Liver (tissue), 9 donors: Measurements from ENCODE around the gene KIF26B. TPM values are rescaled to one million over a fixed set of nuclear protein-coding genes. Genes with fewer than 3 reads are reported as not detected.

Experiments
- DNase-seq: peaks from one replicate; pipeline ENCODE4 v3.0.0-alpha.2; 2017; ENCODE audit warnings: low spot score
- H3K27ac ChIP-seq, 2 donors: one replicate each; pipeline ENCODE4 v1.7.0; 2013; ENCODE audit warnings: inconsistent platforms in 2 of 2, low read length in 2 of 2, control low read depth in 1 of 2, low read depth in 1 of 2, mild to moderate bottlenecking in 1 of 2
- H3K27me3 ChIP-seq, 4 donors: one replicate each; pipeline versions ENCODE4 v1.6.1 to v1.7.0; 2013; ENCODE audit warnings: low read length in 3 of 4, inconsistent platforms in 1 of 4, mild to moderate bottlenecking in 1 of 4, moderate library complexity in 1 of 4; ENCODE audit not compliant: control insufficient read depth in 4 of 4, insufficient read depth in 4 of 4
- H3K36me3 ChIP-seq, 4 donors: one replicate each; pipeline versions ENCODE4 v1.6.1 to v1.7.0; 2013; ENCODE audit warnings: low read length in 3 of 4, mild to moderate bottlenecking in 3 of 4, low read depth in 1 of 4, moderate library complexity in 1 of 4; ENCODE audit not compliant: control insufficient read depth in 4 of 4, insufficient read depth in 3 of 4
- H3K4me1 ChIP-seq, 4 donors: one replicate each; pipeline versions ENCODE4 v1.6.1 to v1.7.0; 2013; ENCODE audit warnings: low read length in 3 of 4, mild to moderate bottlenecking in 3 of 4, moderate library complexity in 1 of 4; ENCODE audit not compliant: control insufficient read depth in 4 of 4, insufficient read depth in 4 of 4
- H3K4me3 ChIP-seq, 3 donors: one replicate each; pipeline versions ENCODE4 v1.6.1 to v1.7.0; 2013; ENCODE audit warnings: low read length in 3 of 3, control low read depth in 1 of 3, low read depth in 1 of 3, mild to moderate bottlenecking in 1 of 3
- H3K9ac ChIP-seq, 2 donors: one replicate each; pipeline ENCODE4 v1.7.0; 2013; ENCODE audit warnings: low read length in 2 of 2, mild to moderate bottlenecking in 2 of 2, moderate library complexity in 2 of 2, control low read depth in 1 of 2, low read depth in 1 of 2
- H3K9me3 ChIP-seq, 4 donors: one replicate each; pipeline versions ENCODE4 v1.6.1 to v1.7.0; 2013; ENCODE audit warnings: low read length in 3 of 4; ENCODE audit not compliant: control insufficient read depth in 4 of 4
- EGR1 ChIP-seq, 2 donors: IDR thresholded peaks; 2 replicates each; pipeline ENCODE4 v1.6.1; 2016 to 2018; ENCODE audit warnings: antibody characterized with exemption in 2 of 2, low read depth in 2 of 2
- FOXA1 ChIP-seq: IDR thresholded peaks from 2 replicates; pipeline ENCODE4 v1.6.1; 2016; ENCODE audit warnings: antibody characterized with exemption
- FOXA2 ChIP-seq: IDR thresholded peaks from 2 replicates; pipeline ENCODE4 v1.6.1; 2016; ENCODE audit warnings: antibody characterized with exemption
- GABPA ChIP-seq, 2 donors: IDR thresholded peaks in 1 of 2; conservative IDR thresholded peaks in 1 of 2; 2 replicates each; pipeline ENCODE4 v1.6.1; 2016; ENCODE audit warnings: antibody characterized with exemption in 2 of 2, mild to moderate bottlenecking in 1 of 2, moderate library complexity in 1 of 2
- HNF4A ChIP-seq, 2 donors: conservative IDR thresholded peaks; 2 replicates each; pipeline ENCODE4 v1.6.1; 2016; ENCODE audit warnings: antibody characterized with exemption in 2 of 2, mild to moderate bottlenecking in 2 of 2
- HNF4G ChIP-seq: IDR thresholded peaks from 2 replicates; pipeline ENCODE4 v1.6.1; 2016; ENCODE audit warnings: antibody characterized with exemption
- JUND ChIP-seq, 2 donors: IDR thresholded peaks; 2 replicates each; pipeline ENCODE4 v1.6.1; 2016; ENCODE audit warnings: antibody characterized with exemption in 2 of 2
- NR2F2 ChIP-seq: IDR thresholded peaks from 2 replicates; pipeline ENCODE4 v1.6.1; 2016; ENCODE audit warnings: antibody characterized with exemption
- RAD21 ChIP-seq, 2 donors: IDR thresholded peaks; 2 replicates each; pipeline ENCODE4 v1.6.1; 2016; ENCODE audit warnings: antibody characterized with exemption in 2 of 2, mild to moderate bottlenecking in 2 of 2
- RXRA ChIP-seq, 2 donors: IDR thresholded peaks; 2 replicates each; pipeline ENCODE4 v1.6.1; 2017 to 2018; ENCODE audit warnings: antibody characterized with exemption in 2 of 2, mild to moderate bottlenecking in 1 of 2
- SP1 ChIP-seq: IDR thresholded peaks from 2 replicates; pipeline ENCODE4 v1.6.1; 2018; ENCODE audit warnings: antibody characterized with exemption, mild to moderate bottlenecking
- TAF1 ChIP-seq: conservative IDR thresholded peaks from 2 replicates; pipeline ENCODE4 v1.6.1; 2016; ENCODE audit warnings: antibody characterized with exemption, mild to moderate bottlenecking
- YY1 ChIP-seq: IDR thresholded peaks from 2 replicates; pipeline ENCODE4 v1.6.1; 2016; ENCODE audit warnings: antibody characterized with exemption, mild to moderate bottlenecking
- WGBS: extraction: QIAGEN DNeasy Blood & Tissue Kit; methylation state at CpG from one replicate; pipeline ENCODE4 v1.1.7; 2013; 5-methylcytosine and 5-hydroxymethylcytosine counted together
- polyA plus RNA-seq, 2 donors: library from polyadenylated mRNA; stranded (reverse) in 1 of 2; unstranded in 1 of 2; fragments of 200-250 nt in 1 of 2; fragments of >200 nt in 1 of 2; fragmentation: Nextera tagmentation in 1 of 2; extraction: Ambion mirVana in 1 of 2; gene quantifications; one replicate each; pipeline versions ENCODE4 v1.2.1 to v1.2.3, GENCODE V29; 2013 to 2015
- total RNA-seq, 2 donors: library from RNA; depleted of rRNA; stranded (reverse); fragments of >200 nt; gene quantifications; one replicate each; pipeline ENCODE4 v1.2.3, GENCODE V29; 2014
- TF ChIP-seq, protein P1 (sequence below): IDR thresholded peaks from 2 replicates; pipeline ENCODE4 v1.6.1; 2016; ENCODE audit warnings: antibody characterized with exemption, mild to moderate bottlenecking
- TF ChIP-seq, protein P2 (sequence below): IDR thresholded peaks from 2 replicates; pipeline ENCODE4 v1.6.1; 2016; ENCODE audit warnings: antibody characterized with exemption
- TF ChIP-seq, protein P3 (sequence below): fragments of 150-350 bp; IDR thresholded peaks from 2 replicates; pipeline ENCODE4 v1.5.1; 2017; ENCODE audit warnings: improper control_type of control experiment, low read depth, low read length; ENCODE audit not compliant: missing input control
- TF ChIP-seq, protein P4 (sequence below): IDR thresholded peaks from 2 replicates; pipeline ENCODE4 v1.6.1; 2016; ENCODE audit warnings: antibody characterized with exemption
- donor health status: healthy.
- donor health status: healthy.
- donor health status: healthy.
- donor health status: healthy.
- donor health status: healthy.

KIF26B gene
- total and polyA plus RNA-seq, 4 donors = 0.10 to 1.7 (median 0.34) TPM

DNA sequence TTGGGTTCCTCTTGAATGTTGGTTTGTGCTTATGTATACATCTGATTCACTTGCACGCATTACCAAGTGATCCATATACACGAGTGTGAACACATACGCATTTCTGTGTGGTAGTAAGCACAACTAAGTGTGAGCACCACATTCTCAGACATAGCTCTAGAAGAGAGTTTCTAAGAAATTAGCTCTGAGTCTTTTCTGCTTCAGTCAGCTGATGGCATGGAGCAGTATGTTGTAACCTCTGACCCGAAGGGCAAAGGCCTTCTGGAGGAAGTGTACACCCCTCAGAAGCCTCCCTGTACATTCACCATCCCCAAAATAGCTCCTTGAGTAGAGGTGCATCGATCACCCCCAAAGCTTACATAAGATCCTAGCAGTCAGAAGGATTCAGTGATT lies 183.7 kb downstream of the KIF26B start:
- Histone ChIP-seq H3K36me3 (no peaks in the 10 kb centered on the region), H3K27me3 (no peaks in the 10 kb centered on the region), H3K27ac (no peak overlapping the region), H3K4me3 (no peak overlapping the region), H3K4me1 (no peaks in the 10 kb centered on the region), H3K9ac (no peak overlapping the region), H3K9me3 (no peaks in the 10 kb centered on the region)
- no peak for TF ChIP-seq GABPA (IDR thresholded peaks at IDR 0.05 in 1 of 2, conservative IDR thresholded peaks at IDR 0.05 in 1 of 2)
- TF ChIP-seq FOXA2 = no peak
- TF ChIP-seq, protein P1, sequence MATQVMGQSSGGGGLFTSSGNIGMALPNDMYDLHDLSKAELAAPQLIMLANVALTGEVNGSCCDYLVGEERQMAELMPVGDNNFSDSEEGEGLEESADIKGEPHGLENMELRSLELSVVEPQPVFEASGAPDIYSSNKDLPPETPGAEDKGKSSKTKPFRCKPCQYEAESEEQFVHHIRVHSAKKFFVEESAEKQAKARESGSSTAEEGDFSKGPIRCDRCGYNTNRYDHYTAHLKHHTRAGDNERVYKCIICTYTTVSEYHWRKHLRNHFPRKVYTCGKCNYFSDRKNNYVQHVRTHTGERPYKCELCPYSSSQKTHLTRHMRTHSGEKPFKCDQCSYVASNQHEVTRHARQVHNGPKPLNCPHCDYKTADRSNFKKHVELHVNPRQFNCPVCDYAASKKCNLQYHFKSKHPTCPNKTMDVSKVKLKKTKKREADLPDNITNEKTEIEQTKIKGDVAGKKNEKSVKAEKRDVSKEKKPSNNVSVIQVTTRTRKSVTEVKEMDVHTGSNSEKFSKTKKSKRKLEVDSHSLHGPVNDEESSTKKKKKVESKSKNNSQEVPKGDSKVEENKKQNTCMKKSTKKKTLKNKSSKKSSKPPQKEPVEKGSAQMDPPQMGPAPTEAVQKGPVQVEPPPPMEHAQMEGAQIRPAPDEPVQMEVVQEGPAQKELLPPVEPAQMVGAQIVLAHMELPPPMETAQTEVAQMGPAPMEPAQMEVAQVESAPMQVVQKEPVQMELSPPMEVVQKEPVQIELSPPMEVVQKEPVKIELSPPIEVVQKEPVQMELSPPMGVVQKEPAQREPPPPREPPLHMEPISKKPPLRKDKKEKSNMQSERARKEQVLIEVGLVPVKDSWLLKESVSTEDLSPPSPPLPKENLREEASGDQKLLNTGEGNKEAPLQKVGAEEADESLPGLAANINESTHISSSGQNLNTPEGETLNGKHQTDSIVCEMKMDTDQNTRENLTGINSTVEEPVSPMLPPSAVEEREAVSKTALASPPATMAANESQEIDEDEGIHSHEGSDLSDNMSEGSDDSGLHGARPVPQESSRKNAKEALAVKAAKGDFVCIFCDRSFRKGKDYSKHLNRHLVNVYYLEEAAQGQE = no peak
- no peak for TF ChIP-seq TAF1
- TF ChIP-seq HNF4G = no peak
- TF ChIP-seq, protein P2, sequence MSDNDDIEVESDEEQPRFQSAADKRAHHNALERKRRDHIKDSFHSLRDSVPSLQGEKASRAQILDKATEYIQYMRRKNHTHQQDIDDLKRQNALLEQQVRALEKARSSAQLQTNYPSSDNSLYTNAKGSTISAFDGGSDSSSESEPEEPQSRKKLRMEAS = no peak
- TF ChIP-seq YY1 = no peak
- no peak for TF ChIP-seq FOXA1
- no peak for TF ChIP-seq HNF4A (conservative IDR thresholded peaks at IDR 0.05)
- TF ChIP-seq JUND (IDR thresholded peaks at IDR 0.05) = no peak
- TF ChIP-seq, protein P3, sequence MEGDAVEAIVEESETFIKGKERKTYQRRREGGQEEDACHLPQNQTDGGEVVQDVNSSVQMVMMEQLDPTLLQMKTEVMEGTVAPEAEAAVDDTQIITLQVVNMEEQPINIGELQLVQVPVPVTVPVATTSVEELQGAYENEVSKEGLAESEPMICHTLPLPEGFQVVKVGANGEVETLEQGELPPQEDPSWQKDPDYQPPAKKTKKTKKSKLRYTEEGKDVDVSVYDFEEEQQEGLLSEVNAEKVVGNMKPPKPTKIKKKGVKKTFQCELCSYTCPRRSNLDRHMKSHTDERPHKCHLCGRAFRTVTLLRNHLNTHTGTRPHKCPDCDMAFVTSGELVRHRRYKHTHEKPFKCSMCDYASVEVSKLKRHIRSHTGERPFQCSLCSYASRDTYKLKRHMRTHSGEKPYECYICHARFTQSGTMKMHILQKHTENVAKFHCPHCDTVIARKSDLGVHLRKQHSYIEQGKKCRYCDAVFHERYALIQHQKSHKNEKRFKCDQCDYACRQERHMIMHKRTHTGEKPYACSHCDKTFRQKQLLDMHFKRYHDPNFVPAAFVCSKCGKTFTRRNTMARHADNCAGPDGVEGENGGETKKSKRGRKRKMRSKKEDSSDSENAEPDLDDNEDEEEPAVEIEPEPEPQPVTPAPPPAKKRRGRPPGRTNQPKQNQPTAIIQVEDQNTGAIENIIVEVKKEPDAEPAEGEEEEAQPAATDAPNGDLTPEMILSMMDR = no peak
- TF ChIP-seq NR2F2 = no peak
- no peak for TF ChIP-seq RAD21 (IDR thresholded peaks at IDR 0.05)
- TF ChIP-seq, protein P4, sequence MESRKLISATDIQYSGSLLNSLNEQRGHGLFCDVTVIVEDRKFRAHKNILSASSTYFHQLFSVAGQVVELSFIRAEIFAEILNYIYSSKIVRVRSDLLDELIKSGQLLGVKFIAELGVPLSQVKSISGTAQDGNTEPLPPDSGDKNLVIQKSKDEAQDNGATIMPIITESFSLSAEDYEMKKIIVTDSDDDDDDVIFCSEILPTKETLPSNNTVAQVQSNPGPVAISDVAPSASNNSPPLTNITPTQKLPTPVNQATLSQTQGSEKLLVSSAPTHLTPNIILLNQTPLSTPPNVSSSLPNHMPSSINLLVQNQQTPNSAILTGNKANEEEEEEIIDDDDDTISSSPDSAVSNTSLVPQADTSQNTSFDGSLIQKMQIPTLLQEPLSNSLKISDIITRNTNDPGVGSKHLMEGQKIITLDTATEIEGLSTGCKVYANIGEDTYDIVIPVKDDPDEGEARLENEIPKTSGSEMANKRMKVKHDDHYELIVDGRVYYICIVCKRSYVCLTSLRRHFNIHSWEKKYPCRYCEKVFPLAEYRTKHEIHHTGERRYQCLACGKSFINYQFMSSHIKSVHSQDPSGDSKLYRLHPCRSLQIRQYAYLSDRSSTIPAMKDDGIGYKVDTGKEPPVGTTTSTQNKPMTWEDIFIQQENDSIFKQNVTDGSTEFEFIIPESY = no peak
- no peak for TF ChIP-seq SP1
- no peak for TF ChIP-seq RXRA (IDR thresholded peaks at IDR 0.05)
- TF ChIP-seq EGR1 (IDR thresholded peaks at IDR 0.05; ENCODE audit: low read depth in 2 of 2) = no peak
- DNase-seq = no peak
- whole genome bisulfite sequencing = 91% methylated on average over 5 of the region's 5 CpGs

DNA sequence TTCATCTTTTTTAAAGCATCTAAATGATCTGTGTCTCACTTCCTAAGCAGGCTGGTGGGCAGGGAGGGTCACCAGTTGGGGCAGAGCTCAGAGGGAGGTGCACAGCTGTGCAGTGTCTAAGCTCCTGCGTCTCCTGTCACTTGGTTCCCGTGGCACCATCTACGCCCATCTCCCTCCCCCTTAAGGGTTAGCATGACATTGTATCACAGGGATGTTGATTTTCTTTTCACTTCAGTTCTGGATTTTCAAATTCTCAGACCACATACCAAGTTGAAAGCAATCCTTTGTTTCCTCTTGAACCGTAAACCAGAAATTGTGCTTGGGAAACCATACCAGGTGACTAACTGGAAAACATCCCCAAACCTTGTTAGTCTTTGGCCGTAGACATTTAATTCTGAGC lies 187.0 kb downstream of the KIF26B start:
- H3K27ac ChIP-seq = no peak overlapping the region
- H3K36me3 ChIP-seq = no peaks in the 10 kb centered on the region
- H3K27me3 ChIP-seq = no peaks in the 10 kb centered on the region
- 90% methylated on average over 5 of the region's 5 CpGs for WGBS
- no peak for DNase-seq
- H3K9me3 ChIP-seq = no peaks in the 10 kb centered on the region
- H3K4me1 ChIP-seq = no peaks in the 10 kb centered on the region
- no peak overlapping the region for H3K9ac ChIP-seq
- TF ChIP-seq SP1 = no peak
- no peak overlapping the region for H3K4me3 ChIP-seq
